ENCODE measurements around the gene RUFY3. TPM values are rescaled to one million over a fixed set of nuclear protein-coding genes. Genes with fewer than 3 reads are reported as not detected.

RUFY3 gene
- total and polyA plus RNA-seq, 2 of the 13 experiments (the other 11 are each of a cell fraction or from before 2014, with no cell fraction given): 17.9 to 25.3 TPM

- ATAC-seq (no peak), DNase-seq (ENCODE audit: low spot score) (no peak), FAIRE-seq (no peak)
- intact Hi-C loops (cut with micrococcal nuclease; ENCODE audit: unreplicated experiment) (no loop called here), in situ Hi-C loops (cut with HindIII; ENCODE audit: extremely low pct_ligation_motif_present, low pct_unique_long_range_greater_than_20kb) (no loop called here)
- H3K9ac ChIP-seq (ENCODE audit: insufficient read depth, low read depth, low read length): no peak overlapping the region
- TF ChIP-seq MAFF (IDR thresholded peaks at IDR 0.05; ENCODE audit: low read depth, low read length): peak; percentile 65
- no peak for TF ChIP-seq ZKSCAN1 (IDR thresholded peaks at IDR 0.05; ENCODE audit: low read length)
- peak in 1 of 2 experiments; percentile 85; a peak in 3 of 4 replicates for TF ChIP-seq MAFK (conservative IDR thresholded peaks at IDR 0.05 in 1 of 2, IDR thresholded peaks at IDR 0.05 in 1 of 2; ENCODE audit: low read length in 2 of 2)
- ChIA-PET CTCF (ENCODE audit: low intra/inter-chr PET ratio, low total read pairs) (no interaction called here), POLR2A (no interaction called here)
- no peaks in the 10 kb centered on the region; a peak in 2 of 5 replicates for H3K27me3 ChIP-seq (ENCODE audit: control insufficient read depth in 1 of 2, insufficient read depth in 2 of 2, low read length in 2 of 2)
- no peak overlapping the region for H2AFZ ChIP-seq (ENCODE audit: low read length)
- BruUV-seq (replicated peaks): no TSS peak
- no peaks in the 10 kb centered on the region for H3K36me3 ChIP-seq (replicated peaks in 1 of 2; ENCODE audit: control insufficient read depth in 1 of 2, insufficient read depth in 2 of 2, low read length in 2 of 2)
- H3K9me3 ChIP-seq (ENCODE audit: low read length): no peaks in the 10 kb centered on the region
- 93% methylated on average over 2 of the region's 2 CpGs for WGBS (ENCODE audit: low lambda C conversion rate)
- no peak overlapping the region for H3K4me3 ChIP-seq (replicated peaks in 1 of 3; ENCODE audit: insufficient read depth in 1 of 3, low read depth in 2 of 3, low read length in 3 of 3)
- no peak overlapping the region for H3K4me2 ChIP-seq (ENCODE audit: low read depth, low read length)
- no peaks in the 10 kb centered on the region for H3K4me1 ChIP-seq (ENCODE audit: insufficient read depth, low read length)
- no peaks in the 10 kb centered on the region for H3K79me2 ChIP-seq (ENCODE audit: insufficient read depth, low read length)
- H3K27ac ChIP-seq (ENCODE audit: extremely low read length, insufficient read depth, low read length): no peak overlapping the region
- H4K20me1 ChIP-seq (ENCODE audit: insufficient read depth, low read length): no peaks in the 10 kb centered on the region
These were observed 133.7 kb downstream of the RUFY3 start for GRCh38 chr4:70855464-70855863.

Small RNA genes within 50 kb of the gene (small RNA-seq; reads per million reads assigned to genes)
- gene RF00026 (ENCODE audit: insufficient read depth in 2 of 3, insufficient read length in 3 of 3, low read depth in 2 of 3, low replicate concordance in 1 of 3) (0 reads per million in 3 experiments), gene RNU6-520P (ENCODE audit: insufficient read depth in 2 of 3, insufficient read length in 3 of 3, low read depth in 2 of 3, low replicate concordance in 1 of 3) (0 reads per million in 3 experiments), gene RNU6-784P (ENCODE audit: insufficient read depth in 2 of 3, insufficient read length in 3 of 3, low read depth in 2 of 3, low replicate concordance in 1 of 3) (0 to 2.9 (median 0.33) reads per million in 3 experiments), gene RNU6-891P (ENCODE audit: insufficient read depth in 2 of 3, insufficient read length in 3 of 3, low read depth in 2 of 3, low replicate concordance in 1 of 3) (0 reads per million in 3 experiments)

Other genes starting within 250 kb of the RUFY3 start
- not detected in 2 replicates for gene MUC7, start 249.8 kb upstream of the RUFY3 start, total RNA-seq (2016; rRNA removed; fragmentation: Illumina TruSeq; extraction: Trizol)
- 0.03 and 0.14 TPM in 2 replicates for gene MUC7, start 249.8 kb upstream of the RUFY3 start, polyA plus RNA-seq (2011; rRNA removed)
- 0.15 TPM in 1 of 2 replicates, not detected in the other for gene AMTN, start 203.4 kb upstream of the RUFY3 start, total RNA-seq (2016; rRNA removed; fragmentation: Illumina TruSeq; extraction: Trizol)
- not detected in 2 replicates for gene AMTN, start 203.4 kb upstream of the RUFY3 start, polyA plus RNA-seq (2011; rRNA removed)
- gene AMBN, start 129.7 kb upstream of the RUFY3 start, total RNA-seq (2016; rRNA removed; fragmentation: Illumina TruSeq; extraction: Trizol): not detected in 2 replicates
- not detected in 2 replicates for gene AMBN, start 129.7 kb upstream of the RUFY3 start, polyA plus RNA-seq (2011; rRNA removed)
- not detected in 2 replicates for gene ENAM, start 93.2 kb upstream of the RUFY3 start, total RNA-seq (2016; rRNA removed; fragmentation: Illumina TruSeq; extraction: Trizol)
- 0.01 TPM in 1 of 2 replicates, not detected in the other for gene ENAM, start 93.2 kb upstream of the RUFY3 start, polyA plus RNA-seq (2011; rRNA removed)
- not detected in 2 replicates for gene JCHAIN, start 55.5 kb upstream of the RUFY3 start, total RNA-seq (2016; rRNA removed; fragmentation: Illumina TruSeq; extraction: Trizol)
- gene JCHAIN, start 55.5 kb upstream of the RUFY3 start, polyA plus RNA-seq (2011; rRNA removed): not detected in 2 replicates
- gene UTP3, start 33.4 kb upstream of the RUFY3 start, total RNA-seq (2016; rRNA removed; fragmentation: Illumina TruSeq; extraction: Trizol): 19.5 and 27.5 TPM in 2 replicates
- gene UTP3, start 33.4 kb upstream of the RUFY3 start, polyA plus RNA-seq (2011; rRNA removed): 6.4 and 6.9 TPM in 2 replicates
- 103 and 129 TPM in 2 replicates for gene GRSF1, start 117.9 kb downstream of the RUFY3 start, total RNA-seq (2016; rRNA removed; fragmentation: Illumina TruSeq; extraction: Trizol)
- gene GRSF1, start 117.9 kb downstream of the RUFY3 start, polyA plus RNA-seq (2011; rRNA removed): 48.3 and 66.5 TPM in 2 replicates
- 4.0 and 6.8 TPM in 2 replicates for gene MOB1B, start 180.4 kb downstream of the RUFY3 start, total RNA-seq (2016; rRNA removed; fragmentation: Illumina TruSeq; extraction: Trizol)
- gene MOB1B, start 180.4 kb downstream of the RUFY3 start, polyA plus RNA-seq (2011; rRNA removed): 3.9 and 4.1 TPM in 2 replicates